Fibroblast of lung (primary cell): ENCODE measurements around the gene ZDHHC8.

Source experiments
- EZH2 ChIP-seq: IDR thresholded peaks from 2 replicates; pipeline ENCODE4 v1.5.1; 2012; ENCODE audit warnings: low read length, control low read depth, mild to moderate bottlenecking; ENCODE audit errors: missing control alignments
- TF ChIP-seq, protein P1 (sequence below), 2 donors: IDR thresholded peaks in 1 of 2; conservative IDR thresholded peaks in 1 of 2; 1 replicate in 1 of 2; 2 replicates in 1 of 2; pipeline ENCODE4 v1.5.1; 2011 to 2012; ENCODE audit warnings: low read length in 2 of 2, control low read depth in 1 of 2, inconsistent platforms in 1 of 2, low read depth in 1 of 2, mild to moderate bottlenecking in 1 of 2

DNA sequence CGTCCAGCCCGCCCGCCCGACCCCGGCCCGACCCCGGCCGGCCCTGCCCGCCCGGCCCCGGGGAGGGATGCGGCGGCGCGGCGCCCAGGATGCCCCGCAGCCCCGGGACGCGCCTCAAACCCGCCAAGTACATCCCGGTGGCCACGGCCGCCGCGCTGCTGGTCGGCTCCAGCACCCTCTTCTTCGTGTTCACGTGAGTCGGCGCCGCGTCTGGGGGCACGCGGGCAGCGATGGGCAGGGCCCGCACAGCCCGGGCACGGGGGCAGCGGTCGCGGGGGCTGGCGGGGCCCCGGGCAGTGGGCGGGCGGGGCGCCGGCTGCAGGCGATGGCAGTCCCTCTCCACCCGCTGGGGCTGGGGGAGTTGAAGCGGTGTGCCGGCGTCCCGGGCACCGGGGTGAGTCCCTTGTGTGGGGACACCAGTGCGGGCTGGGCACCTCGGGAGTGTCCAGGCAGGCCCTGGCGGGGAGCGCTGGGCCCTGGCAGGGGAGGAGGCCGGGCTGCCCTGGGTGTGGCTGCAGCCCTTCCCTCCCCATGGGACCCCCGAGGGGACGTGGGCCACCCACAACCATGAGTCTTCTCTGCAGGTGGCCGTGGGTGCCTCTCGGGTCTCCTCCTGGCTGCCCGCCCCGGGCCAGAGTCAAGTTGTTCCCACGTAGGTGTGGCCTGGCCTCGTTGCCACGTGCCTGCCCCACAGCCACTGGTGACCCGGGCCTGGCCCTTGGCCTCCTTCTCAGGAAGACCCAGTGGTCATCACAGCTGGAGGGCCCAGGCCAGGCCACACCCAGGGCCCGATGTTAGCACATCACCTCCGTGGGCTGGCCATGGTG lies 468 bp downstream of the ZDHHC8 start:
- TF ChIP-seq, protein P1, sequence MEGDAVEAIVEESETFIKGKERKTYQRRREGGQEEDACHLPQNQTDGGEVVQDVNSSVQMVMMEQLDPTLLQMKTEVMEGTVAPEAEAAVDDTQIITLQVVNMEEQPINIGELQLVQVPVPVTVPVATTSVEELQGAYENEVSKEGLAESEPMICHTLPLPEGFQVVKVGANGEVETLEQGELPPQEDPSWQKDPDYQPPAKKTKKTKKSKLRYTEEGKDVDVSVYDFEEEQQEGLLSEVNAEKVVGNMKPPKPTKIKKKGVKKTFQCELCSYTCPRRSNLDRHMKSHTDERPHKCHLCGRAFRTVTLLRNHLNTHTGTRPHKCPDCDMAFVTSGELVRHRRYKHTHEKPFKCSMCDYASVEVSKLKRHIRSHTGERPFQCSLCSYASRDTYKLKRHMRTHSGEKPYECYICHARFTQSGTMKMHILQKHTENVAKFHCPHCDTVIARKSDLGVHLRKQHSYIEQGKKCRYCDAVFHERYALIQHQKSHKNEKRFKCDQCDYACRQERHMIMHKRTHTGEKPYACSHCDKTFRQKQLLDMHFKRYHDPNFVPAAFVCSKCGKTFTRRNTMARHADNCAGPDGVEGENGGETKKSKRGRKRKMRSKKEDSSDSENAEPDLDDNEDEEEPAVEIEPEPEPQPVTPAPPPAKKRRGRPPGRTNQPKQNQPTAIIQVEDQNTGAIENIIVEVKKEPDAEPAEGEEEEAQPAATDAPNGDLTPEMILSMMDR (conservative IDR thresholded peaks at IDR 0.05 in 1 of 2, IDR thresholded peaks at IDR 0.05 in 1 of 2; ENCODE audit: low read depth in 1 of 2, low read length in 2 of 2) = no peak
- TF ChIP-seq EZH2 = no peak
